ENCODE data around the gene KIAA1614.

DNA sequence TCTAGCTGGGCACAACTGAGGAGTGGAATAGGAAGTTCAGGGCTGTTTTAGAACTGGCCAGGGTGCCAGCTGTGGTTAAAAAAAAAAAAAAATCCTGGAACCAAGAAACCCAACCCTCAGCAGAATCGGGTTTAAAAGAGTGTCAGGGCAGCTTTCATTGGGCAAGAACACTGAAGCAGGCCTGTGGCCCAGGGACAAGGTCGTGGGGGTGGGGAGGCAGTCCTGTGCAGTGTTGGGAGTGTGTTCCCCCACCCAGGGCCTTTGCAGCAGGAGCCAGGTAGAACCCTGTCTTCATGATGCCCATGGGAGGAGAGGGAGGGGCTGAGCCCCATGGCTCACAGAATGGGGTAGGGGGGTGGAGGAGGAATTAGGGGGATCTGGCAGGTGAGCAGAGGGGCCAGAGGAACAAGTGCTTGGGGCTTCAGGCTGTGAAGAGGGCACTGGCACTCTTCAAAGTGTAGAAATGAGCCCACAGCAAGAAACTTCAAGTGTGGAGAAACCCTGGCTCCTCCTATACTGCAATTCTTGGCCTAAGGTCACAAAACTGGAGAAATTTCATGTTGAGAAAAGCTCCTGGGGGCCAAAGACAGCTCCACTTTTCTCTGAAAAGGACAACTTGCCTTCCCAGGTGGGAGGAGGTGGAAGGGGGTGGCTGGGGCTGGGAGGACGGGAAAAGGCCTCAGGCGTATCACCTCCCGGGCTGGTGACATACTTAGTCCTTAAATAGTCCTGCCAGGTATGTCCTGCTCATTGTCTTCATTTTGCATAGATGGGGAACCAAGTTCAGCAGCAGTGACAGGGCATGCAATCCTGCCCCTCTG, 39.3 kb downstream of the KIAA1614 start:
- TF ChIP-seq ISL1 (CRISPR knock-in tag; IDR thresholded peaks at IDR 0.05) (no peak), ZFP3 (CRISPR knock-in tag; IDR thresholded peaks at IDR 0.05) (no peak), ESRRG (CRISPR knock-in tag; IDR thresholded peaks at IDR 0.05) (no peak)
- TF ChIP-seq, protein P1, sequence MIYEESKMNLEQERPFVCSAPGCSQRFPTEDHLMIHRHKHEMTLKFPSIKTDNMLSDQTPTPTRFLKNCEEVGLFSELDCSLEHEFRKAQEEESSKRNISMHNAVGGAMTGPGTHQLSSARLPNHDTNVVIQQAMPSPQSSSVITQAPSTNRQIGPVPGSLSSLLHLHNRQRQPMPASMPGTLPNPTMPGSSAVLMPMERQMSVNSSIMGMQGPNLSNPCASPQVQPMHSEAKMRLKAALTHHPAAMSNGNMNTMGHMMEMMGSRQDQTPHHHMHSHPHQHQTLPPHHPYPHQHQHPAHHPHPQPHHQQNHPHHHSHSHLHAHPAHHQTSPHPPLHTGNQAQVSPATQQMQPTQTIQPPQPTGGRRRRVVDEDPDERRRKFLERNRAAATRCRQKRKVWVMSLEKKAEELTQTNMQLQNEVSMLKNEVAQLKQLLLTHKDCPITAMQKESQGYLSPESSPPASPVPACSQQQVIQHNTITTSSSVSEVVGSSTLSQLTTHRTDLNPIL (CRISPR knock-in tag; IDR thresholded peaks at IDR 0.05; ENCODE audit: low read depth) = no peak

All from SK-N-SH treated with all-trans-retinoic acid at 6 μM for 48 hours (cell line).